IMR-90 (cell line): ENCODE results near the gene SRGAP3. TPM values are rescaled to one million over a fixed set of nuclear protein-coding genes. Genes with fewer than 3 reads are reported as not detected.

Experiments used
- ATAC-seq: fragments of 200-7000 bp; cut with Tn5 transposase; 2 replicates; pipeline ENCODE4 v1.9.1; 2020; ENCODE audit warnings: low read depth, mild to moderate bottlenecking, moderate library complexity
- BruUV-seq: library from RNA; stranded (reverse); fragments of 400-500 nt; replicated peaks from 2 replicates; lab custom pipeline; 2021; lab: Mats Ljungman, UMichigan
- CTCF ChIA-PET: fragments of 300-600 bp; formaldehyde crosslinking; extraction: SDS; loops from one replicate; lab custom pipeline; 2021; ENCODE audit warnings: antibody characterized with exemption; lab: Yijun Ruan, JAX
- POLR2A ChIA-PET: fragments of 300-600 bp; sonication (Branson Sonifier 250); formaldehyde crosslinking; loops from one replicate; lab custom pipeline; 2022; ENCODE audit warnings: antibody characterized with exemption; ENCODE audit not compliant: unreplicated experiment; lab: Charles Lee
- DNase-seq: peaks from one replicate; pipeline ENCODE4 v3.0.0; 2013
- H2AFZ ChIP-seq: replicated peaks from 2 replicates; pipeline ENCODE3; 2013; ENCODE audit warnings: low read length, mild to moderate bottlenecking; ENCODE audit not compliant: poor library complexity
- H2AK5ac ChIP-seq: 2 replicates; pipeline ENCODE4 v1.6.1; 2013; ENCODE audit warnings: low read depth, low read length, inconsistent platforms
- H2AK9ac ChIP-seq: replicated peaks from 2 replicates; pipeline ENCODE3; 2013; ENCODE audit warnings: mild to moderate bottlenecking, low read depth, low read length, moderate library complexity; ENCODE audit not compliant: poor library complexity
- H2BK120ac ChIP-seq: 2 replicates; pipeline ENCODE4 v1.6.1; 2013; ENCODE audit warnings: low read depth, low read length, inconsistent platforms
- H2BK15ac ChIP-seq: 3 replicates; pipeline ENCODE4 v1.6.1; 2013; ENCODE audit warnings: low read depth, low read length, inconsistent platforms
- H2BK20ac ChIP-seq: 2 replicates; pipeline ENCODE4 v1.6.1; 2013; ENCODE audit warnings: low read depth, mild to moderate bottlenecking, inconsistent platforms, low read length, moderate library complexity
- H2BK5ac ChIP-seq: 2 replicates; pipeline ENCODE4 v1.6.1; 2013; ENCODE audit warnings: mild to moderate bottlenecking, low read depth, low read length, inconsistent platforms; ENCODE audit not compliant: poor library complexity, severe bottlenecking
- H3K14ac ChIP-seq: replicated peaks from 2 replicates; pipeline ENCODE4 v1.6.1; 2013; ENCODE audit warnings: low read depth, low read length, inconsistent platforms
- H3K18ac ChIP-seq: 2 replicates; pipeline ENCODE4 v1.6.1; 2013; ENCODE audit warnings: low read depth, low read length, control low read depth
- H3K23ac ChIP-seq: 2 replicates; pipeline ENCODE4 v1.6.1; 2013; ENCODE audit warnings: low read depth, low read length, inconsistent platforms
- H3K27ac ChIP-seq: 2 replicates; pipeline ENCODE4 v1.5.1; 2013; ENCODE audit warnings: mild to moderate bottlenecking, control low read depth, low read length; ENCODE audit not compliant: insufficient read depth
- H3K27me3 ChIP-seq: 2 replicates; pipeline ENCODE4 v1.6.1; 2013; ENCODE audit warnings: low read length; ENCODE audit not compliant: control insufficient read depth, insufficient read depth
- H3K36me3 ChIP-seq: 2 replicates; pipeline ENCODE4 v1.6.1; 2013; ENCODE audit warnings: low read length, mixed read lengths; ENCODE audit not compliant: control insufficient read depth, insufficient read depth
- H3K4ac ChIP-seq: 2 replicates; pipeline ENCODE4 v1.6.1; 2013; ENCODE audit warnings: low read depth, low read length, inconsistent platforms
- H3K4me1 ChIP-seq: 2 replicates; pipeline ENCODE4 v1.6.1; 2013; ENCODE audit warnings: low read length, mixed read lengths; ENCODE audit not compliant: control insufficient read depth, insufficient read depth
- H3K4me2 ChIP-seq: 2 replicates; pipeline ENCODE4 v1.6.1; 2013; ENCODE audit warnings: low read depth, mild to moderate bottlenecking, control low read depth, low read length, moderate library complexity
- H3K4me3 ChIP-seq: 2 replicates; pipeline ENCODE4 v1.5.1; 2013; ENCODE audit warnings: low read depth, mild to moderate bottlenecking, control low read depth, low read length, moderate library complexity; ENCODE audit not compliant: insufficient read depth
- H3K56ac ChIP-seq: 2 replicates; pipeline ENCODE4 v1.6.1; 2013; ENCODE audit warnings: low read length, inconsistent platforms; ENCODE audit not compliant: insufficient read depth; ENCODE audit errors: extremely low read depth
- H3K79me1 ChIP-seq, 2 experiments: 2 replicates each; pipeline ENCODE4 v1.6.1; 2013; ENCODE audit warnings: low read length in 2 of 2, inconsistent platforms in 1 of 2, low read depth in 1 of 2
- H3K9ac ChIP-seq: 2 replicates; pipeline ENCODE4 v1.6.1; 2013; ENCODE audit warnings: low read depth, low read length, control low read depth
- H3K9me1 ChIP-seq: 2 replicates; pipeline ENCODE4 v1.6.1; 2013; ENCODE audit warnings: low read length, inconsistent platforms; ENCODE audit not compliant: insufficient read depth
- H3K9me3 ChIP-seq: 2 replicates; pipeline ENCODE4 v1.6.1; 2013; ENCODE audit warnings: low read length; ENCODE audit not compliant: control insufficient read depth, insufficient read depth
- H4K20me1 ChIP-seq: 2 replicates; pipeline ENCODE4 v1.6.1; 2013; ENCODE audit warnings: low read length, inconsistent platforms; ENCODE audit not compliant: insufficient read depth
- H4K5ac ChIP-seq: 2 replicates; pipeline ENCODE4 v1.6.1; 2013; ENCODE audit warnings: mild to moderate bottlenecking, low read depth, low read length, control low read depth
- H4K8ac ChIP-seq, 2 experiments: 2 replicates each; pipeline ENCODE4 v1.6.1; 2013; ENCODE audit warnings: low read depth in 2 of 2, low read length in 2 of 2, control low read depth in 1 of 2, inconsistent platforms in 1 of 2
- H4K91ac ChIP-seq: 2 replicates; pipeline ENCODE4 v1.6.1; 2013; ENCODE audit warnings: low read depth, low read length, inconsistent platforms; ENCODE audit not compliant: insufficient read depth
- BHLHE40 ChIP-seq: fragments of 150-350 bp; IDR thresholded peaks from 2 replicates; pipeline ENCODE4 v1.6.1; 2016; ENCODE audit warnings: mild to moderate bottlenecking, low read depth, low read length
- CEBPB ChIP-seq: IDR thresholded peaks from 2 replicates; pipeline ENCODE4 v1.6.1; 2012; ENCODE audit warnings: low read depth, low read length, improper control_type of control experiment
- CHD1 ChIP-seq: IDR thresholded peaks from 2 replicates; pipeline ENCODE4 v1.6.1; 2012; ENCODE audit warnings: low read depth, low read length, improper control_type of control experiment
- CTCF ChIP-seq: conservative IDR thresholded peaks from 2 replicates; pipeline ENCODE4 v1.5.1; 2012; ENCODE audit warnings: mild to moderate bottlenecking, low read depth, low read length, improper control_type of control experiment
- ELK1 ChIP-seq: fragments of 150-350 bp; IDR thresholded peaks from 2 replicates; pipeline ENCODE4 v1.6.1; 2016; ENCODE audit warnings: low read depth, mild to moderate bottlenecking, low read length, moderate library complexity, borderline replicate concordance
- FOS ChIP-seq: fragments of 150-350 bp; IDR thresholded peaks from 2 replicates; pipeline ENCODE4 v1.6.1; 2016; ENCODE audit warnings: low read depth, low read length
- MAFK ChIP-seq: IDR thresholded peaks from 2 replicates; pipeline ENCODE4 v1.6.1; 2012; ENCODE audit warnings: low read depth, low read length, improper control_type of control experiment
- MAZ ChIP-seq: IDR thresholded peaks from 2 replicates; pipeline ENCODE4 v1.6.1; 2012; ENCODE audit warnings: low read depth, mild to moderate bottlenecking, low read length, improper control_type of control experiment, moderate library complexity, borderline replicate concordance
- MXI1 ChIP-seq: IDR thresholded peaks from 2 replicates; pipeline ENCODE4 v1.6.1; 2012; ENCODE audit warnings: low read depth, mild to moderate bottlenecking, low read length, moderate library complexity, borderline replicate concordance
- NFE2L2 ChIP-seq: fragments of 150-350 bp; IDR thresholded peaks from 2 replicates; pipeline ENCODE4 v1.6.1; 2016; ENCODE audit warnings: low read depth, mild to moderate bottlenecking, low read length
- POLR2A ChIP-seq: IDR thresholded peaks from 2 replicates; pipeline ENCODE4 v1.6.1; 2012; ENCODE audit warnings: mild to moderate bottlenecking, low read depth, low read length
- RAD21 ChIP-seq: IDR thresholded peaks from 2 replicates; pipeline ENCODE4 v1.6.1; 2012; ENCODE audit warnings: low read length, improper control_type of control experiment
- RCOR1 ChIP-seq: IDR thresholded peaks from 2 replicates; pipeline ENCODE4 v1.6.1; 2012; ENCODE audit warnings: mild to moderate bottlenecking, low read length, improper control_type of control experiment; ENCODE audit not compliant: insufficient replicate concordance
- RFX5 ChIP-seq: IDR thresholded peaks from 2 replicates; pipeline ENCODE4 v1.8.0; 2012; ENCODE audit warnings: low read depth, mild to moderate bottlenecking, low read length, moderate library complexity
- SMC3 ChIP-seq: fragments of 150-350 bp; IDR thresholded peaks from 2 replicates; pipeline ENCODE4 v1.6.1; 2016; ENCODE audit warnings: low read depth, mild to moderate bottlenecking, antibody characterized with exemption, low read length, moderate library complexity
- USF2 ChIP-seq: fragments of 150-350 bp; IDR thresholded peaks from 2 replicates; pipeline ENCODE4 v1.6.1; 2017; ENCODE audit warnings: mild to moderate bottlenecking, antibody characterized with exemption, low read length, low read depth
- WGBS, 2 experiments: methylation state at CpG; one replicate each; pipeline versions ENCODE4 v1.1.5 to v1.1.7; 2013; ENCODE audit warnings: missing lambda C conversion rate in 2 of 2; ENCODE audit not compliant: insufficient read length in 1 of 2; ENCODE audit errors: extremely low coverage in 2 of 2; 5-methylcytosine and 5-hydroxymethylcytosine counted together
- dilution Hi-C: fragments of 300-500 bp; cut with HindIII; formaldehyde crosslinking; loops from one replicate; pipeline ENCODE4 v1.14.3; 2018; ENCODE audit warnings: low sequenced_read_pairs; ENCODE audit not compliant: unreplicated experiment
- in situ Hi-C: fragments of 300-500 bp; cut with MboI; formaldehyde crosslinking; loops from 3 replicates; pipeline ENCODE4 v1.14.3; 2019; ENCODE audit warnings: low sequenced_read_pairs, inconsistent platforms, mixed read lengths
- intact Hi-C: fragments of 100-400 bp; cut with micrococcal nuclease; formaldehyde crosslinking; loops from 2 replicates; pipeline ENCODE4 v1.10.0; 2022
- polyA plus RNA-seq, 3 experiments: library from polyadenylated mRNA; depleted of rRNA; stranded (reverse); fragments of >200 nt; gene quantifications; 2 replicates each; pipeline ENCODE4 v1.2.3, GENCODE V29; 2012; ENCODE audit warnings: low replicate concordance in 1 of 3
- total RNA-seq: library from RNA; depleted of rRNA; stranded (reverse); fragments of >200 nt; gene quantifications from 2 replicates; pipeline ENCODE4 v1.2.3, GENCODE V29; 2012

SRGAP3 gene
- total and polyA plus RNA-seq, 2 of the 4 experiments (the other 2 are of a cell fraction): 0.68 to 1.4 TPM

GRCh38 chr3:9230596-9230995 lies 18.9 kb downstream of the SRGAP3 start:
- Histone ChIP-seq H4K5ac (no peak overlapping the region), H2AK5ac (no peak overlapping the region), H4K91ac (no peak overlapping the region), H3K4me2 (no peak overlapping the region), H4K20me1 (no peaks in the 10 kb centered on the region), H2BK5ac (no peak overlapping the region), H2AK9ac (no peak overlapping the region), H3K27me3 (peaks cover 6% of the 10 kb centered on the region), H3K9me3 (no peaks in the 10 kb centered on the region), H3K4me1 (no peaks in the 10 kb centered on the region), H3K14ac (no peak overlapping the region), H2BK15ac (no peak overlapping the region), H2BK120ac (no peak overlapping the region), H3K9me1 (no peaks in the 10 kb centered on the region), H3K56ac (no peak overlapping the region), H4K8ac (no peak overlapping the region), H3K23ac (no peak overlapping the region), H2BK20ac (no peak overlapping the region), H2AFZ (peak overlapping the region; percentile 19), H3K4me3 (no peak overlapping the region), H3K79me1 (no peaks in the 10 kb centered on the region), H3K18ac (no peak overlapping the region), H3K36me3 (no peaks in the 10 kb centered on the region), H3K27ac (no peak overlapping the region), H3K9ac (no peak overlapping the region), H3K4ac (no peak overlapping the region)
- no TSS peak for BruUV-seq
- ATAC-seq (no peak), DNase-seq (no peak)
- in situ Hi-C loops (no loop called here), intact Hi-C loops (no loop called here), dilution Hi-C loops (no loop called here)
- TF ChIP-seq SMC3 (no peak), POLR2A (no peak), NFE2L2 (no peak), ELK1 (no peak), RCOR1 (no peak), FOS (no peak), CHD1 (no peak), RAD21 (no peak), MAZ (no peak), MXI1 (no peak), USF2 (no peak), MAFK (no peak), BHLHE40 (no peak), RFX5 (no peak), CTCF (no peak), CEBPB (no peak)
- no CpG with 5 or more reads among the region's 8 CpGs for WGBS, 2 experiments
- CTCF ChIA-PET: no interaction called here
- POLR2A ChIA-PET: no interaction called here
